Measurements from ENCODE around the gene BTBD8.

BTBD8 gene

GRCh38 chr1:92080128-92080985 lies at the start of gene BTBD8:
TSS of gene BTBD8 (plus strand) at chr1:92080345. CDS start at chr1:92080572, 227 bp downstream.
- peak; percentile 44 for DNase-seq (ENCODE audit: extremely low read depth, low read depth)
- TF ChIP-seq CTCF (IDR thresholded peaks at IDR 0.05; ENCODE audit: low read depth, low read length) = no peak; the same call in 1 of the 2 replicates

DNA sequence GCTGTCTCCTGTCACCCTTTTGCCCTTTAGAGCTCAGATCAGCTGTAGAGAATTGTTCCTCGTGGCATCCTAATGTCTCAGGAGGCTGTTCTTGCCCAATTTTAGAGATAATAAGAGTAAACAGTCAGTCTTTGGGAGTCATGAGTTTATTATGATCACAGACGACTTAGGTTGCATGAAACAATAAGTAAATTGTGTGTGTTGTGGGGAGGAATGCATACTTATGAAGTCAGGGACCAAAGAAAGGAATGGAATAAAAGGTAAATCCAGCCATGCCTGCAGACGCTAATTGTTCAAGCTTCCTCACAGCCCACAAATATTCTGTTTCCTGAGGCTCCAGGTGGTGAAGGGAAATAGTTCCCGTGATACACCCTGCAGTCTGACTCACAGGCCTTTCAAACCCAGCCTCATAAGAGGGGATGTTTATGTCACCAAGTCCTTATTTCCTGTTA lies 49.5 kb upstream of the BTBD8 start:
- DNase-seq (ENCODE audit: extremely low read depth, low read depth) = no peak
- no peak for TF ChIP-seq CTCF (IDR thresholded peaks at IDR 0.05; ENCODE audit: low read depth, low read length)

DNA sequence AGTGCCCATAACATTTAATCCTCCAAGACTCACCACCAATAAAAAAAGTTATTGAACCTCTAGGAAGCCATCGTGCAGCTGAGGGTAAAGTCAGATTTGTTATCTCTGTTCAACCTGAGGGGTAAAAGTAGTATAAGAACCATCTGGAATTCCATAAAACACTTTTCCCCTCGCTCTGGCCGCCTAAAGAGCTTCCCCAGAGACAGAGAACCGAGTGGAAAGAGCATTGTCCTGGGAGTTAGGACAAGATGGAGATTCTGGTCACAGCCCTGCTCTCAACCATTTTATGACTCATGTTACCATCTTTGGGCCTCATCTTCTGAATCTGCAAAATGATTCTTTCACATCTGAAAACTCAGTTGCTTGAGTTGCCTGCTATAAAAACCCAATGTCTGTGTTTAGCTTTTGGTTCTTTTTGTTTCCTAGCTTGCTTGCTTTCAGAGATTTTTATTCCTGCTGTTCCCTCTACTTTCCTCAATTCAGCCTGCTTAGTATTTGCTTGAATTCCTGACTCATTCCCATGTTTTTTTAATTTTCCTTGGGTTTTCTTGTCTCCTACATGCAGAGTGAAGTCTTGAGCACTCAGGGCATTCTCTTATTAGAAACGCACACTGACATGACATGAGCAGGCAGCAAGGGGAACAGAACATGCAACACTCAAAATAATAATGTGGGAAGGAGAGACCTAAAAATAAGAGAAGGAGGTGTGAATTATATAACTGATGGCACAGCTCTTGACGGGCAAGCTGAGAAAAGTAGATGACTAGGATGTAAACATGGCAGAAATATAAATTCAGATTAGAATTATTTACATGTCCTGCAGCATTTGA lies 48.6 kb upstream of the BTBD8 start:
- no peak for TF ChIP-seq CTCF (IDR thresholded peaks at IDR 0.05; ENCODE audit: low read depth, low read length)
- no peak for DNase-seq (ENCODE audit: extremely low read depth, low read depth)

DNA sequence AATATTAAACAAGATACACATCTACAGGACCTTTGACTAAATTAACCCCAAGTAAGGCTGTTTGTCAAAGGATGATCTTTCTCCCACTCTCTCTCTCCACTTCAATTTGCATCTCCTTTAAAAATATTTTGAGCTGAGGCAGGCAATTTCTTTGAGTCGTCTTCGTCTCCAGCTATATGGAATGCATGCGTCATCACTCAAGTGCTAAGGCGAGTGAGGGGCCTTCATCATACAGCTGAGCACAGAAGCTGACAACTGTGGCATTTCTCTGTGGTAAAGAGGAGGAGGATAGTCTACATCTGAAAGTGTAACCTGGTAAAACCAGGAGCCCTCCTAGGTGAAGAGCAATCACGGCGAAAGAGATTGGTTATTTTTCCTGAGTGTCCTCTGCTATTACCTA lies 42.7 kb upstream of the BTBD8 start:
- TF ChIP-seq CTCF (IDR thresholded peaks at IDR 0.05; ENCODE audit: low read depth, low read length) = no peak
- no peak for DNase-seq (ENCODE audit: extremely low read depth, low read depth)

GRCh38 chr1:92038695-92039346 lies 41.3 kb upstream of the BTBD8 start:
- no peak for DNase-seq (ENCODE audit: extremely low read depth, low read depth)
- no peak for TF ChIP-seq CTCF (IDR thresholded peaks at IDR 0.05; ENCODE audit: low read depth, low read length)

- TF ChIP-seq CTCF (IDR thresholded peaks at IDR 0.05; ENCODE audit: low read depth, low read length) = no peak
- DNase-seq (ENCODE audit: extremely low read depth, low read depth) = no peak
These were observed 39.2 kb upstream of the BTBD8 start for GRCh38 chr1:92040971-92041370.
